Mesenteric fat pad (tissue), 1 donor: ENCODE data around the gene JAZF1. TPM values are rescaled to one million over a fixed set of nuclear protein-coding genes. Genes with fewer than 3 reads are reported as not detected.

Experiments used
- DNase-seq: peaks from one replicate; pipeline ENCODE4 v3.0.0-alpha.2; 2020; ENCODE audit warnings: low spot score
- total RNA-seq: library from RNA; stranded (reverse); fragmentation: NEBNext Ultra II Directional; extraction: Animal tissue kit (Norgen Biotek cat#: 25700); gene quantifications from one replicate; pipeline ENCODE4 v1.2.1, GENCODE V29; 2021
- donor health status: DM: yes; HTN: yes; CAD: no.

Gene JAZF1
- total RNA-seq, 1 donor from 2014 or later = 27.7 TPM

DNA sequence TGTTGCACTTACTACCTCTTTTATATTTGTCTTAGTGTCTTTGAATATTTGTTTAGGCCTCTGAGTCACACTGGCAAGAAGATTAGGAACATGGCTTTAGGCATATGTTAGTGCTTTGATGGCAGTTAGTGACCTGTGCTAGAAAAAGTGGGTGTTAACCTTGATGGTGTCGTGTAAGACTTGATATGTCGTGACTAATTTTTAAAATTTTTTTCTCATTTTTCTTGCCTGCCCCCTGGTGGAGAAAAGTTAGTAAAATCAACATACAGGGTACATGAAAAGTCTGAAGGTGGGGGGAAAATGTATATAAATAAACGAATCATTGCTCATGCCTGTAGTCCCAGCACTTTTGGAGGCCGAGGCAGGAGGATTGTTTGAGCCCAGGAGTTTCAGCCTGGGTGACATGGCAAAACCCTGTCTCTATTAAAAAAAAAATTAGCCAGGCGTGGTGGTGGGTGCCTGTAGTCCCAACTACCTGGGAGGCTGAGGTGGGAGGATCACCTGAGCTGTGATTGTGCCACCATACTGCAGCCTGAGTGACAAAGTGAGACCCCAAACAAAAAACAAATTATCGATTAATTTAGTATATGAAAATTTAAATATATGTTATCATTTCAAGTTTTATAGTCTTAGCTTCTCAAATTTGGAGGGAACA is 396.1 kb downstream of the JAZF1 start:
- no peak for DNase-seq

GRCh38 chr7:27782849-27783248 is 397.7 kb downstream of the JAZF1 start:
- no peak for DNase-seq

- DNase-seq = no peak
These were observed 399.4 kb downstream of the JAZF1 start for GRCh38 chr7:27781188-27781587.

Other genes with a start within 250 kb of the JAZF1 start
- gene CREB5, start 231.7 kb upstream of the JAZF1 start, total RNA-seq = 45.3 TPM